HepG2 (cell line): ENCODE measurements around the gene FXYD5. TPM values are rescaled to one million over a fixed set of nuclear protein-coding genes. Genes with fewer than 3 reads are reported as not detected.
A peak's percentile ranks its signal among the peaks of the same experiment; 100 is the strongest.

Source experiments
- BCL6 ChIP-seq: IDR thresholded peaks from 2 replicates; pipeline ENCODE4 v1.6.1; 2016; ENCODE audit warnings: missing genetic modification reagents, missing compliant biosample characterization
- CCAR2 ChIP-seq: fragments of 200-400 bp; formaldehyde crosslinking; optimal IDR thresholded peaks from 2 replicates; pipeline ENCODE3; 2018; ENCODE audit warnings: low read depth, mild to moderate bottlenecking, low read length, moderate library complexity
- DBP ChIP-seq: sonication (generic); formaldehyde crosslinking; IDR thresholded peaks from 2 replicates; pipeline ENCODE4 v1.4.0; 2020; ENCODE audit warnings: missing genetic modification reagents; ENCODE audit errors: not compliant biosample characterization
- FOXJ3 ChIP-seq: sonication (generic); formaldehyde crosslinking; IDR thresholded peaks from 2 replicates; pipeline ENCODE4 v1.4.0; 2020; ENCODE audit warnings: missing genetic modification reagents, mild to moderate bottlenecking, borderline replicate concordance
- HBP1 ChIP-seq: IDR thresholded peaks from 2 replicates; pipeline ENCODE4 v1.6.1; 2016; ENCODE audit warnings: low read depth, control low read depth
- KLF12 ChIP-seq: sonication (generic); formaldehyde crosslinking; IDR thresholded peaks from 2 replicates; pipeline ENCODE4 v1.4.0; 2020; ENCODE audit warnings: missing genetic modification reagents, borderline replicate concordance
- NFE2L2 ChIP-seq: fragments of 150-350 bp; IDR thresholded peaks from 2 replicates; pipeline ENCODE4 v1.6.1; 2014; ENCODE audit warnings: low read length
- NKX3-1 ChIP-seq: sonication (generic); formaldehyde crosslinking; IDR thresholded peaks from 2 replicates; pipeline ENCODE4 v1.5.0; 2020; ENCODE audit warnings: missing genetic modification reagents
- POLR2AphosphoS2 ChIP-seq: IDR thresholded peaks from 2 replicates; pipeline ENCODE4 v1.6.1; 2011; ENCODE audit warnings: low read depth, low read length, improper control_type of control experiment
- POLR2G ChIP-seq: fragments of 200-400 bp; formaldehyde crosslinking; IDR thresholded peaks from 2 replicates; pipeline ENCODE4 v1.6.1; 2018; ENCODE audit warnings: mild to moderate bottlenecking, low read depth, low read length, moderate library complexity
- PRMT3 ChIP-seq: sonication (generic); formaldehyde crosslinking; IDR thresholded peaks from 2 replicates; pipeline ENCODE4 v1.8.1; 2022; ENCODE audit warnings: low read depth, mild to moderate bottlenecking, moderate library complexity, missing genetic modification reagents, borderline replicate concordance
- RERE ChIP-seq: IDR thresholded peaks from 2 replicates; pipeline ENCODE4 v1.6.1; 2016; ENCODE audit warnings: low read depth, missing genetic modification reagents, missing compliant biosample characterization
- SCMH1 ChIP-seq: sonication (generic); formaldehyde crosslinking; IDR thresholded peaks from 2 replicates; pipeline ENCODE4 v1.9.0; 2021; ENCODE audit warnings: missing genetic modification reagents, mild to moderate bottlenecking, borderline replicate concordance
- SP5 ChIP-seq: IDR thresholded peaks from 2 replicates; pipeline ENCODE4 v1.6.1; 2016; ENCODE audit warnings: low read depth, borderline replicate concordance
- SRY ChIP-seq: sonication (generic); formaldehyde crosslinking; IDR thresholded peaks from 2 replicates; pipeline ENCODE4 v1.8.0; 2022; ENCODE audit warnings: mild to moderate bottlenecking, missing genetic modification reagents
- ZKSCAN1 ChIP-seq: fragments of 150-350 bp; IDR thresholded peaks from 2 replicates; pipeline ENCODE4 v1.6.1; 2014; ENCODE audit warnings: low read length
- ZMAT3 ChIP-seq: sonication (generic); formaldehyde crosslinking; conservative IDR thresholded peaks from 2 replicates; pipeline ENCODE4 v1.7.0; 2021; ENCODE audit warnings: missing genetic modification reagents
- ZNF263 ChIP-seq: sonication (generic); formaldehyde crosslinking; IDR thresholded peaks from 2 replicates; pipeline ENCODE4 v1.4.0; 2020; ENCODE audit warnings: missing genetic modification reagents
- ZNF292 ChIP-seq: sonication (generic); formaldehyde crosslinking; IDR thresholded peaks from 2 replicates; pipeline ENCODE4 v1.8.1; 2022; ENCODE audit warnings: mild to moderate bottlenecking, low read depth, missing genetic modification reagents, borderline replicate concordance
- ZNF335 ChIP-seq: sonication (generic); formaldehyde crosslinking; IDR thresholded peaks from 2 replicates; pipeline ENCODE4 v1.4.0; 2020; ENCODE audit warnings: missing genetic modification reagents
- ZNF33A ChIP-seq: sonication (generic); formaldehyde crosslinking; IDR thresholded peaks from 2 replicates; pipeline ENCODE4 v1.5.1; 2020; ENCODE audit warnings: missing genetic modification reagents, mild to moderate bottlenecking, moderate library complexity, borderline replicate concordance
- ZNF713 ChIP-seq: sonication (generic); formaldehyde crosslinking; IDR thresholded peaks from 2 replicates; pipeline ENCODE4 v1.4.0; 2020; ENCODE audit warnings: mild to moderate bottlenecking, missing genetic modification reagents
- ZNF776 ChIP-seq: sonication (generic); formaldehyde crosslinking; IDR thresholded peaks from 2 replicates; pipeline ENCODE4 v1.4.0; 2020; ENCODE audit warnings: mild to moderate bottlenecking, missing genetic modification reagents
- ZNF841 ChIP-seq: sonication (generic); formaldehyde crosslinking; IDR thresholded peaks from 2 replicates; pipeline ENCODE4 v1.8.1; 2023; ENCODE audit warnings: missing genetic modification reagents, borderline replicate concordance
- polyA plus RNA-seq, 8 experiments: library from polyadenylated mRNA; depleted of rRNA in 3 of 8; stranded (reverse) in 7 of 8; unstranded in 1 of 8; fragments of >200 nt; fragmentation: Illumina TruSeq in 4 of 8; extraction: Trizol in 4 of 8; gene quantifications; 2 replicates each; pipeline versions ENCODE4 v1.2.1 to v1.2.3, GENCODE V29; 2011 to 2016; ENCODE audit warnings: low read depth in 4 of 8, missing spikeins in 1 of 8, mixed read lengths in 1 of 8; ENCODE audit not compliant: insufficient read depth in 1 of 8
- total RNA-seq, 5 experiments: library from RNA; depleted of rRNA; stranded (reverse); fragments of >200 nt; fragmentation: Illumina TruSeq; extraction: Trizol; gene quantifications; 2 replicates each; pipeline ENCODE4 v1.2.3, GENCODE V29; 2016; ENCODE audit warnings: low read depth in 1 of 5

The FXYD5 gene
- total and polyA plus RNA-seq, 2 of the 13 experiments (the other 11 are each of a cell fraction or from before 2014, with no cell fraction given): 0.65 TPM; not detected in 1

- TF ChIP-seq PRMT3 (CRISPR knock-in tag): no peak
- TF ChIP-seq NKX3-1: no peak
- no peak for TF ChIP-seq POLR2AphosphoS2
- TF ChIP-seq SCMH1 (CRISPR knock-in tag): no peak
- no peak for TF ChIP-seq ZNF713 (CRISPR knock-in tag)
- no peak for TF ChIP-seq POLR2G
- peak; percentile 93 for TF ChIP-seq BCL6 (CRISPR knock-in tag)
- no peak for TF ChIP-seq SRY (CRISPR knock-in tag)
- no peak for TF ChIP-seq ZNF776 (CRISPR knock-in tag)
- TF ChIP-seq NFE2L2: no peak
- TF ChIP-seq KLF12 (CRISPR knock-in tag): no peak
- TF ChIP-seq ZNF292 (CRISPR knock-in tag): no peak
- no peak for TF ChIP-seq HBP1 (CRISPR knock-in tag)
- TF ChIP-seq DBP (CRISPR knock-in tag): no peak
- TF ChIP-seq RERE: no peak
- TF ChIP-seq ZNF263 (CRISPR knock-in tag): 0 out of 2 replicates have a peak, but pooled peaks have one; percentile 6
- TF ChIP-seq FOXJ3 (CRISPR knock-in tag): no peak
- TF ChIP-seq ZMAT3 (CRISPR knock-in tag): 0 out of 2 replicates have a peak, but pooled peaks have one; percentile 26
- no peak for TF ChIP-seq SP5 (CRISPR knock-in tag)
- TF ChIP-seq ZKSCAN1: no peak
- TF ChIP-seq ZNF335 (CRISPR knock-in tag): no peak
- TF ChIP-seq CCAR2: no peak
- no peak for TF ChIP-seq ZNF33A (CRISPR knock-in tag)
- TF ChIP-seq ZNF841 (CRISPR knock-in tag): no peak
These were observed 17.4 kb upstream of the FXYD5 start (continued) for GRCh38 chr19:35136977-35137702.
